ENCODE results near the gene GNA14. TPM values are rescaled to one million over a fixed set of nuclear protein-coding genes. Genes with fewer than 3 reads are reported as not detected.

GNA14 gene
- total and polyA plus RNA-seq, 4 donors: 1.0 to 13.6 (median 4.1) TPM

- ATAC-seq (ENCODE audit: low FRiP score) (no peak), DNase-seq (no peak)
- Histone ChIP-seq H3K27ac (ENCODE audit: low read depth in 1 of 2, low read length in 2 of 2) (no peak overlapping the region), H3K36me3 (ENCODE audit: control insufficient read depth in 1 of 2, insufficient read depth in 2 of 2, low read length in 1 of 2) (no peaks in the 10 kb centered on the region), H3K4me1 (ENCODE audit: control insufficient read depth in 1 of 2, insufficient read depth in 2 of 2, low read length in 2 of 2) (no peaks in the 10 kb centered on the region), H3K9me3 (ENCODE audit: control insufficient read depth, low read length) (peaks cover 1% of the 10 kb centered on the region), H3K4me3 (ENCODE audit: low read length in 2 of 2) (no peak overlapping the region), H3K27me3 (ENCODE audit: control insufficient read depth in 1 of 2, insufficient read depth in 2 of 2, low read length in 1 of 2) (no peaks in the 10 kb centered on the region)
- 68 to 78% methylated on average over 3 of the region's 3 CpGs for WGBS, 2 donors
- intact Hi-C loops (cut with DNase I): no loop called here
These were observed 33.5 kb downstream of the GNA14 start for GRCh38 chr9:77614645-77615044.

GRCh38 chr9:77606526-77606925, 41.6 kb downstream of the GNA14 start:
- Histone ChIP-seq H3K36me3 (ENCODE audit: control insufficient read depth in 1 of 2, insufficient read depth in 2 of 2, low read length in 1 of 2) (no peaks in the 10 kb centered on the region), H3K9me3 (ENCODE audit: control insufficient read depth, low read length) (no peaks in the 10 kb centered on the region), H3K4me1 (ENCODE audit: control insufficient read depth in 1 of 2, insufficient read depth in 2 of 2, low read length in 2 of 2) (no peaks in the 10 kb centered on the region), H3K4me3 (ENCODE audit: low read length in 2 of 2) (no peak overlapping the region), H3K27me3 (ENCODE audit: control insufficient read depth in 1 of 2, insufficient read depth in 2 of 2, low read length in 1 of 2) (no peaks in the 10 kb centered on the region), H3K27ac (ENCODE audit: low read depth in 1 of 2, low read length in 2 of 2) (no peak overlapping the region)
- intact Hi-C loops (cut with DNase I): no loop called here
- no peak for DNase-seq
- WGBS, 2 donors: 46 to 50% methylated on average over 2 of the region's 2 CpGs
- no peak for ATAC-seq (ENCODE audit: low FRiP score)

GRCh38 chr9:77605449-77606220, 42.5 kb downstream of the GNA14 start:
- DNase-seq: no peak
- intact Hi-C loops (cut with DNase I): no loop called here
- ATAC-seq (ENCODE audit: low FRiP score): no peak
- H3K4me3 ChIP-seq (ENCODE audit: low read length in 2 of 2): no peak overlapping the region
- no peaks in the 10 kb centered on the region for H3K36me3 ChIP-seq (ENCODE audit: control insufficient read depth in 1 of 2, insufficient read depth in 2 of 2, low read length in 1 of 2)
- H3K27ac ChIP-seq (ENCODE audit: low read depth in 1 of 2, low read length in 2 of 2): peak overlapping the region in 1 of 2 donors; percentile 43
- no peaks in the 10 kb centered on the region for H3K9me3 ChIP-seq (ENCODE audit: control insufficient read depth, low read length)
- WGBS, 2 donors: 10 to 16% methylated on average over 4 of the region's 4 CpGs
- H3K4me1 ChIP-seq (ENCODE audit: control insufficient read depth in 1 of 2, insufficient read depth in 2 of 2, low read length in 2 of 2): no peaks in the 10 kb centered on the region
- H3K27me3 ChIP-seq (ENCODE audit: control insufficient read depth in 1 of 2, insufficient read depth in 2 of 2, low read length in 1 of 2): no peaks in the 10 kb centered on the region

DNA sequence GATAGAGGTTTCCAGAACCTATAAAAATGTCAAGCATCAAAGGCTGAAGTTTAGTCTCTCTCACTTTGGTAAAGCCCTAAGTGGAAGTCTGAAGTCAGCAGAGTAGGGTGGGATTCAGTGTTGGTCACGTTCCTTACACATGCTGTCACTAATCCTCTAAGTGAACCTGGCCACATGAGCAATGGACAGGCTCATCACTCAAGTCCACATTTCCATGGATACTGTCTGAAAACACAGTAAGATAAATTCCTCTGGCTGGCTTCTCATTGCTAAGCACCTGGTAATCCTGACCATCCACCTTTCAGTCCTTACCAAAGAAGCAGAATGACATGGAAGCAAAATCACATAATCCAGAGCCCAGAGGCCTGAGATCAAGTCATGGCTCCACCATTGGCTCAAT, 43.8 kb downstream of the GNA14 start:
- no peaks in the 10 kb centered on the region for H3K27me3 ChIP-seq (ENCODE audit: control insufficient read depth in 1 of 2, insufficient read depth in 2 of 2, low read length in 1 of 2)
- no peak overlapping the region for H3K4me3 ChIP-seq (ENCODE audit: low read length in 2 of 2)
- H3K36me3 ChIP-seq (ENCODE audit: control insufficient read depth in 1 of 2, insufficient read depth in 2 of 2, low read length in 1 of 2): no peaks in the 10 kb centered on the region
- intact Hi-C loops (cut with DNase I): no loop called here
- no peak overlapping the region for H3K27ac ChIP-seq (ENCODE audit: low read depth in 1 of 2, low read length in 2 of 2)
- WGBS, 2 donors: 95 to 100% methylated on average over 1 of the region's 1 CpG
- no peaks in the 10 kb centered on the region for H3K9me3 ChIP-seq (ENCODE audit: control insufficient read depth, low read length)
- no peaks in the 10 kb centered on the region for H3K4me1 ChIP-seq (ENCODE audit: control insufficient read depth in 1 of 2, insufficient read depth in 2 of 2, low read length in 2 of 2)
- no peak for ATAC-seq (ENCODE audit: low FRiP score)
- no peak for DNase-seq

- no peaks in the 10 kb centered on the region for H3K36me3 ChIP-seq (ENCODE audit: control insufficient read depth in 1 of 2, insufficient read depth in 2 of 2, low read length in 1 of 2)
- H3K27ac ChIP-seq (ENCODE audit: low read depth in 1 of 2, low read length in 2 of 2): no peak overlapping the region
- H3K4me1 ChIP-seq (ENCODE audit: control insufficient read depth in 1 of 2, insufficient read depth in 2 of 2, low read length in 2 of 2): no peaks in the 10 kb centered on the region
- intact Hi-C loops (cut with DNase I): no loop called here
- H3K27me3 ChIP-seq (ENCODE audit: control insufficient read depth in 1 of 2, insufficient read depth in 2 of 2, low read length in 1 of 2): no peaks in the 10 kb centered on the region
- H3K9me3 ChIP-seq (ENCODE audit: control insufficient read depth, low read length): no peaks in the 10 kb centered on the region
- no peak for ATAC-seq (ENCODE audit: low FRiP score)
- no peak for DNase-seq
- H3K4me3 ChIP-seq (ENCODE audit: low read length in 2 of 2): no peak overlapping the region
These were observed 45.3 kb downstream of the GNA14 start for GRCh38 chr9:77602852-77603251.

- 94% methylated on average over 5 of the region's 5 CpGs for WGBS, 2 donors
- DNase-seq (no peak), ATAC-seq (ENCODE audit: low FRiP score) (no peak)
- H3K36me3 ChIP-seq (ENCODE audit: control insufficient read depth in 1 of 2, insufficient read depth in 2 of 2, low read length in 1 of 2): no peaks in the 10 kb centered on the region
- intact Hi-C loops (cut with DNase I): no loop called here
- no peaks in the 10 kb centered on the region for H3K9me3 ChIP-seq (ENCODE audit: control insufficient read depth, low read length)
- H3K4me3 ChIP-seq (ENCODE audit: low read length in 2 of 2): no peak overlapping the region
- no peaks in the 10 kb centered on the region for H3K27me3 ChIP-seq (ENCODE audit: control insufficient read depth in 1 of 2, insufficient read depth in 2 of 2, low read length in 1 of 2)
- H3K27ac ChIP-seq (ENCODE audit: low read depth in 1 of 2, low read length in 2 of 2): no peak overlapping the region
- no peaks in the 10 kb centered on the region for H3K4me1 ChIP-seq (ENCODE audit: control insufficient read depth in 1 of 2, insufficient read depth in 2 of 2, low read length in 2 of 2)
These were observed 46.5 kb downstream of the GNA14 start for GRCh38 chr9:77601476-77602099.

DNA sequence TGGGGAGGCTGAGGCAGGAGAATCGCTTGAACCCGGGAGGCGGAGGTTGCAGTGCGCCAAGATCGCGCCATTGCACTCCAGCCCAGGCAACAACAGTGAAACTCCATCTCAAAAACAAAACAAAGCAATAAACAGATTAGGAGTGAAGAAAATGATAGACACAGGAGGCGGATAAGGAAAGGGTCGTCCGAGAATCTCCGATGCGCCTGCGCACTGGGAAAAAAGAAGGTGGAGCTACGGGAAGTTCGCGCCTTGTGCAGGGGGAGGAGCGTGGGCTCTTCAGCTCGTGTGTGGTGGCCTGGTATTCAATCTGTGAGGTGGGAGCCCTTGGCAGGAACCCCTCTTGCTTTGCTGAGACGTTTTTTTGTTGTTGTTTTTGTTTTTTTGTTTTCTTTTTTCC, 47.3 kb downstream of the GNA14 start:
- no peaks in the 10 kb centered on the region for H3K9me3 ChIP-seq (ENCODE audit: control insufficient read depth, low read length)
- H3K4me3 ChIP-seq (ENCODE audit: low read length in 2 of 2): no peak overlapping the region
- no peak for ATAC-seq (ENCODE audit: low FRiP score)
- no peak overlapping the region for H3K27ac ChIP-seq (ENCODE audit: low read depth in 1 of 2, low read length in 2 of 2)
- intact Hi-C loops (cut with DNase I): no loop called here
- WGBS, 2 donors: 90% methylated on average over 18 of the region's 18 CpGs
- no peaks in the 10 kb centered on the region for H3K27me3 ChIP-seq (ENCODE audit: control insufficient read depth in 1 of 2, insufficient read depth in 2 of 2, low read length in 1 of 2)
- no peak for DNase-seq
- no peaks in the 10 kb centered on the region for H3K36me3 ChIP-seq (ENCODE audit: control insufficient read depth in 1 of 2, insufficient read depth in 2 of 2, low read length in 1 of 2)
- no peaks in the 10 kb centered on the region for H3K4me1 ChIP-seq (ENCODE audit: control insufficient read depth in 1 of 2, insufficient read depth in 2 of 2, low read length in 2 of 2)

DNA sequence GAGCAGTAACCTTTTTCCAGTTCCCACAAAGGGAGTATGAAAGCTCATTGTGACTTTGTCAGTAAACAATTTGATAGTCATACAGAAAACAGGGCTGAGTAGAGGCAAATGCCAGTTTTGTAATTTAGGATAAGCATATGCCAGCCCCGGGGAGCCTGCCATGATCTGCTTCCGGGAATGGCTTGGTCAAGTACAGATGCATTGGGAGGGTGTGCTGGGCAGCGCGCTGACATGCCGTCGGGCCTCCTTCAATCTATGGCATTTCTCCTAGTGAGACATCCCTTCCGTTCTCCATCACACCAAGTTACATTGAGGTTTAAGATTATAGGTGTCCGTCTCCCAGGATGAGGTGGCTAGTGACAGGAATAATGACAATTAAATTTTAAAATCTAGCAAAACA, 48.6 kb downstream of the GNA14 start:
- H3K9me3 ChIP-seq (ENCODE audit: control insufficient read depth, low read length): no peaks in the 10 kb centered on the region

DNA sequence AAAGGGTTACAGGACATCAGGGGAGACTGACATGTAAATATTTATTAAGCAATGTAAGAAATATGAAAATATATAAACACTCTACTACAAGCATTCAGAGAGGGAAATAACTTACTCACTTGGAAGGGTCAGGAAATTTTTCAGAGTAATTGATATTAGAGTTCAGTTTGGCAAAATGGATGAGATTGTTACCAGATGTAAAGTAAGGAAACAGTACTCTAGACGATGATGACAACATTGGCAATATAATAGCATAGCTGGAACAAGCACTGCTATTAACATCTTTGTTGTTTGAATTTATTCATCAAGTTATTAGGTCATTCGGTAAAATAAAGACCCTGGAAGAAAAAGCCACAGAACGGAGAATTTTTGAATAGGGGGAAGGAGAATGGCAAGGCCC, 49.1 kb downstream of the GNA14 start:
- no peaks in the 10 kb centered on the region for H3K36me3 ChIP-seq (ENCODE audit: control insufficient read depth in 1 of 2, insufficient read depth in 2 of 2, low read length in 1 of 2)
- no peak overlapping the region for H3K27ac ChIP-seq (ENCODE audit: low read depth in 1 of 2, low read length in 2 of 2)
- ATAC-seq (ENCODE audit: low FRiP score) (no peak), DNase-seq (no peak)
- H3K4me3 ChIP-seq (ENCODE audit: low read length in 2 of 2): no peak overlapping the region
- no peaks in the 10 kb centered on the region for H3K4me1 ChIP-seq (ENCODE audit: control insufficient read depth in 1 of 2, insufficient read depth in 2 of 2, low read length in 2 of 2)
- WGBS, 2 donors: 55 to 64% methylated on average over 3 of the region's 3 CpGs
- H3K9me3 ChIP-seq (ENCODE audit: control insufficient read depth, low read length): no peaks in the 10 kb centered on the region
- no peaks in the 10 kb centered on the region for H3K27me3 ChIP-seq (ENCODE audit: control insufficient read depth in 1 of 2, insufficient read depth in 2 of 2, low read length in 1 of 2)
- intact Hi-C loops (cut with DNase I): no loop called here

More for the DNA sequence above, 48.6 kb downstream of the GNA14 start:
- no peak for ATAC-seq (ENCODE audit: low FRiP score)
- intact Hi-C loops (cut with DNase I): no loop called here
- 85 to 90% methylated on average over 8 of the region's 8 CpGs for WGBS, 2 donors
- Histone ChIP-seq H3K36me3 (ENCODE audit: control insufficient read depth in 1 of 2, insufficient read depth in 2 of 2, low read length in 1 of 2) (no peaks in the 10 kb centered on the region), H3K4me3 (ENCODE audit: low read length in 2 of 2) (no peak overlapping the region), H3K27ac (ENCODE audit: low read depth in 1 of 2, low read length in 2 of 2) (no peak overlapping the region), H3K4me1 (ENCODE audit: control insufficient read depth in 1 of 2, insufficient read depth in 2 of 2, low read length in 2 of 2) (no peaks in the 10 kb centered on the region), H3K27me3 (ENCODE audit: control insufficient read depth in 1 of 2, insufficient read depth in 2 of 2, low read length in 1 of 2) (no peaks in the 10 kb centered on the region)
- no peak for DNase-seq
